ENCODE measurements around the gene TRIM65. TPM values are rescaled to one million over a fixed set of nuclear protein-coding genes. Genes with fewer than 3 reads are reported as not detected.
"Not testable (repeated sequence)": the region's sequence is repeated elsewhere in the genome, so short reads cannot be mapped to it uniquely, and the experiment has no call there.

TRIM65 gene
- total RNA-seq, 1 donor from 2014 or later = 14.7 TPM

DNA sequence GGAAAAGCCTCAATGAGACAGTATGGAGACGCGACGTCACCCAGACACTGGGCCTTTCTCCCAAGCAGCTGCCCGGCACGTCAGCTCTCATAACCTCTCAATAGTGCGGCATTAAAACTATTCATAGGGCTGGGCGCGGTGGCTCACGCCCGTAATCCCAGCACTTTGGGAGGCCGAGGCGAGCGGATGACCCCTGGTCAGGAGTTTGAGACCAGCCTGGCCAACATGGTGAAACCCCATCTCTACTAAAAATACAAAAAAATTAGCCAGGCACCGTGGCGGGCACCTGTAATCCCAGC is 45.1 kb downstream of the TRIM65 start:
- not testable (repeated sequence) for DNase-seq (ENCODE audit: low read depth)

DNA sequence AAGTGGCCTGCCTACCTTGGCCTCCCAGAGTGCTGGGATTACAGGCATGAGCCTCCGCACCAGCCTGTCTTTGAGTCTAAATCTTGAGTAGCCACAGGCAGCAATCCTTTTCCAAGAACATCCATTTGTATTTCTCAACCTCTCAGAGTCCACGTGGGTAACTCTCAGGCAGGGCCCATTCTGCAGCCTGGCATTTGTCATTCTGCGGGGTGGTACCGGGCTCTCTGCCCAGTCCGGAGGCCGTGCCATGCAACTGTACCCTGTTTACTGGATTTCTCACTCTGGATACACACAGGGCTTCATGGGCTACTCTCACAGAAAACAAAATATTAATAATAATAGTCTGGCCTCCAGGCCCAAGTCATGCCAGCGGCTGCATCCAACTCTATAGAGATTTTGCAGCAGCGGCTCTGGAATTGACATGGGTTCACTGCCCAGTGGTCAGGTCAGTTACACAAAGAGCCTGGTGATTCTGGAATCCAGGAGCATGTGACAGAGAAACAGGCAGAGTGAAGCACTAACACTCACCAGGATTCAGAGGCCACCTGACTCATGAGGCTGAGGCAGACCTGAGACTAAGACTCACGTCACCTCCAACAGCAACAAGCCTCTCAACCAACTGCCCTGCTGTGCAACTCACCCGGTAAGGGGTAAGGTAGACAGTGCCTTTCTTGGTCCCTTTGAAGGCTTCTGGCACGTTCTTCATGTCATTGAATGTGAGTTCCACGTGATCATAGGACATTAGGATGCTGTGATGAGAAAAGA is 45.6 kb downstream of the TRIM65 start:
- DNase-seq (ENCODE audit: low read depth) = no peak

DNA sequence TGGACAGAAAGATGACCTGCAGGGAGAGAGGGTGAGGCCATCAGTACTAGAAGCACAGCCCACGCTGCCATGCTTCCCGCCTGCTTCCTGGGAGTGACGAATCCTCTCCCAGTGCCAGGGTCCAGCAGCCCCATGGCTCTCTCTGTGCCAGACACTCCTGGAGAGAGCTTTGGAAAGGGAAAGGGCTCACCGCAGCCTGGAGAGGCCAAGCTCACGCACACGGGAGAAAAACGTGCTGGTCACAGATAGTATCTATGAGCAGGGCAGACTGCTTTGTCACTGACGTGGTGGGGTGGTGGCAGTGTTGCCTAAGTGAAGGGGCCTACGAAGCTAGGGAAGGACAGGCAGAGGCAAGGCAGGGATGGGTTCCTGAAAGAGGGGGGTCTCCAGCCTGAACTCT is 47.0 kb downstream of the TRIM65 start:
- DNase-seq (ENCODE audit: low read depth) = no peak

DNA sequence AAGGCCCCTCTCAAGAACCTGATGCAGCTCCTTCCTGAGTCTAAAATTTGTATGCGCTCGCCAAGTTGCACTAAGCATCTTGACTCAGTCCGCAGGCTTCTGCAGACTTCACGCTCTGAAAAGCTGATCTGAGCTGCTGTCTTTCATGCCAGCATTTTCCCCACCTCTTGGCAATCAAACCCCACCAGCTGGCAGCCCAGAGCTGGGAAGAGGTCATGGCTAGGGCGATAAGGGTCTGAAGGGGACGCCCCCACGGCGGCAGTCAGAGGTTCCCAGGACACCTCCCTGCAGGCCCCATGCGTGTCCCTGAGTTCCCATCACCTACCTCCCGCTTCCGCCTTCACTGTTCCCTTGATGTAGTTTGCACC is 47.5 kb downstream of the TRIM65 start:
- no peak for DNase-seq (ENCODE audit: low read depth)

DNA sequence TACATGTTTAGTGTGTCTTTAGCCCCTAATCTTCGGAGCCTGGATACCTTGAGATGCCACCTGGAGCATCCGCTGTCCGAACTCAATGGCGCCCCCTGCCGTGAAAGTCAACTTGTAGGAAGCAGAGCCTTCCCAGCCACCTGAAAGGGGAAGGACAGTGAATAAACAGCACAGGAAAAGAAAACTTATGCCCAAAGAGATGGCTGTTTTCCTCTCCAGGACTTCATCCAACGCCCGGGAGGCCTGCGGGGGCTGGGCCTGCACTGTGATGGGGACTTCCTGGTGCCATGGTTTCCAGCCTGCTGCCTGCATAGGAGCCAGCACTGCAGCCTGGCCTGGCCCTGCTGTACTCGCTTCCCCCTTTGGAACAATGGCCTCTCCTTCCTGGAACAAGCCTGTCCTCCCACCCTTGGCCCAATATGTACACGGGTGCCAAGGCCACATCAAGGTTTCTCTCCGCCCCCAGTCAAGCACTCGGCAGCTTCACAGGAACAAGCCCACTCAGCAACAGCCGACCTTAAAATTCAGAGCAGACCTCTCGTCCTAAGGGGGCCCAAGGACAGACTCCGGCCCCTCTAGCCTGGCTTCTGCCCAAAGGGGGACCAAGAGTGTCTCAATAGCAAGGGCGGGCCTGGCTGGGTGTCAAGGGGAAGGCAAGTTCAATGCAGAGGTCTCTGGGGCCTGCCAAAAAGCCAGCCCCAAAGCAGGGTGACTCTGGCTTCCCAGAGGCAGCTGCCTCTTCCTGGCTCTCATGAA is 48.0 kb downstream of the TRIM65 start:
- peak; percentile 40 for DNase-seq (ENCODE audit: low read depth)

DNA sequence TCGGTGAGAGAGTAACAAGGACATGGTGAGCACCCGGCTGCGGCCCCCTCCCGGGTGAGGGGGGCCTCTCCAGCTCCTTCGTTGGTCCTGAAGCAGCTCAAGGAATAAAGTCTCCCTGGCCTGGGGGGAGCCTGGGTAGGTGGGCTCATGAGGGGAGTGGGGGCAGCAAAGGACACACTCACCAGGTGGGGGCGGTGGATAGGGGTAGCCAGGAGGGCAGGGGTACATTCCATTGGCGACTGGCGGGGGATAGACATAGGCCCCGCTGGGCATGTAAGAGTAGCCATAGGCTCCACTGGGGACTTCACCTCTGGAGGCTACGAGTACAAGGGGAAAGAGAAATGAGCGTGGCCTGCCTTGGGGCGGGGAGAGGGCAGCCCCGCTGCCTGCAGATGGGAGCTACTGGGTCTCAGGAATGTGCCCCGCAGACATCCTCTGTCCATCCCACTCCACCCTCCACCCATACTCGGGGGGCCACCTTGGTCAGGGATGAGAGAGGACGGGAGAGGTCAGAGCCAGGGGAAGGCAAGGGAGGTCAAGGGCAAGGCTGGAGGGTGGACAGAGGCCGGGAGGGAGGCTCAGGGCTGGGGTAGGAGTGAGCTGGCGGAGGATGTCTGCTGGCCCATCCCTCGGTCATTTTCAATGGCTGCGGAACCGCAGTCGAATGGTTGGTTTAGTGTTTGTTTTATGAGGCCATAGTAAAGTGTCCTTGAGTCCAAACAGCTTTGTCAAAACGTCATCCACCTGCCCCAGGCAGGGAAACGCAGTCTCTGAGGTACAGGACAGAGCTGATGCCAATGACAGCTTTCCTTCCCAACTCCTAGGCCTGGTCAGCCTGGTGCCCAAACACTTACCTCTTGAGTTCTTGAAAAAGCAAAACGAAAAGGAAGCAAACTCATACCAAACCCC is 48.9 kb downstream of the TRIM65 start:
- DNase-seq (ENCODE audit: low read depth) = no peak

DNA sequence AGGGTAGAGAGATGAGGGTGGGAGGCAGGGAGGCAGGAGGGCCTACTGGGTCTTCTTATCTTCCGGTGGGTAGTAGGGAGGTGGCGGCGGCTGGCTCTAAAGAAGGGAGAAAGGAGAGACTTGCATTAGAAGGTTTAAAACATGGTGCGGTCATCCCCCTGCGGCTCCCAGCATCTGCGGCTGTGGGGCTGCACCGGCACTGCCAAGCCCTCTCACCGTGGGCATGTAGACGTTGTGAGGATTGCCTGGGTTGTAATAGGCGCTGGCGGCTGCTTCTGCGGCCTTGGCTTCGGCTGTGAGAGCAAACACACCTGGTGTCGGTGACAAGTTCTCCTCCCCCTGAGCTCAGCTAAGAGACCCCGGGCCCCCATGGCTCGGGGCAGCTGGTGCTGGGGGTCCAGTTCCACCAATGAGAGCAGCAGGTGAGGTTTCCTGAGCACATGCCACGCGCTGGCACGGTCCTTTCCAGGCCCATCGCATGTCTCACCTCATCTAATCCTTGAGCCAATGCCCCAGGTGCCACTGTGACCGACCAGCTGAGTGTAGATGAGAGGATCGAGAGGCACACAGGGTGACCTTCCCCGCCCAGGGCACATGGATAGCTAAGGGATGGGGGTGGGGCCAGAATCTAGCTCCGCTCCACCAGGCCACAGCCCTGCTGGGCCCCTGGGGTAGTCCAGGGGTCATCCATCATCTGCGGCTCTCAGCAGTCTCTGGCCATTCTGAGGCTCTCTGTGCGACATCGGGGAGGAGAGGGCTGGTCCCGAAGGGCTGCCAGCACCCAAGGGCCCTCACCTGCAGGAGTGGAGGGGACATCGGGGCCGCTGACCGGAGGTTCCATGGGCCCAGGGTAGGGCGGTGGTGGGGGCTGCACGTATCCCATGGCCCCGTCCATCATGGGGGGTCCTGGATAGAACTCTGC is 49.8 kb downstream of the TRIM65 start:
- DNase-seq (ENCODE audit: low read depth) = no peak

DNA sequence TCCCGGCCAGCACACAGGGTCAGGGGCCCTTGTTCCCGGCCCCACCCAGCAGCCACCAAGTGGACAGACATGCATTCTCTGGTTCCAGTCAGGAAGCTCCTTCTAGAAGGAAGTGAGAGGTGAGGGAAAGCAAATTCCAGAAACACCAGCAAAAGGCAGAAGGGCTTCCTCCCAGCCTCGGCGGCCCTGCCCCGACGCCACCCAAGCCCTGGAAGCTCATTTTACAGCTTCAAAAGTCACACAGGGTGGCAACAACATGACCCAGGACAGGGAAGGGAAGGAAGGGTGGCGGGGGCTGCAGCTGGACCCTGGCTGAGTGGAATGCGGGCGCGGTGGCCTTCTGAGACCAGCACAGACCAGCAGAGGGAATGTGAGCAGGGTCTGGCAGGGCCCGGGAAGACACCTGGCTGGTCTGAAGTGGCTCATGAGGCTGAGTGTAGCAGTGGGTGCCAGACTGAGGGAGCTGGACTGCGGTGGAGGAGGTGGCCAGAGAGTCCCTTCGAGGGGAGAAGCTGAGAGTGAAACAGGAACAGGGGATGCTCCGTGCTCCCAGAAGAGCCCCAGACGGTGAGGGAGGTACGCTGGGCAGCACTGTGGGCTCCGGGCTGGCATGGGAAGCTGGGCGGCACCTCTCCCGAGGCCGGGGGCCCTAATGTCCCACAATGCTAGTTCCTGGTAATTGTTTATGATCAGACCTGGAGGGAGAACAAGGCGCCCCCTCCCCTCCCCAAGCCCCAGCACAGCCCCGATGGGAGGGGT is 50.6 kb downstream of the TRIM65 start:
- no peak for DNase-seq (ENCODE audit: low read depth)

DNA sequence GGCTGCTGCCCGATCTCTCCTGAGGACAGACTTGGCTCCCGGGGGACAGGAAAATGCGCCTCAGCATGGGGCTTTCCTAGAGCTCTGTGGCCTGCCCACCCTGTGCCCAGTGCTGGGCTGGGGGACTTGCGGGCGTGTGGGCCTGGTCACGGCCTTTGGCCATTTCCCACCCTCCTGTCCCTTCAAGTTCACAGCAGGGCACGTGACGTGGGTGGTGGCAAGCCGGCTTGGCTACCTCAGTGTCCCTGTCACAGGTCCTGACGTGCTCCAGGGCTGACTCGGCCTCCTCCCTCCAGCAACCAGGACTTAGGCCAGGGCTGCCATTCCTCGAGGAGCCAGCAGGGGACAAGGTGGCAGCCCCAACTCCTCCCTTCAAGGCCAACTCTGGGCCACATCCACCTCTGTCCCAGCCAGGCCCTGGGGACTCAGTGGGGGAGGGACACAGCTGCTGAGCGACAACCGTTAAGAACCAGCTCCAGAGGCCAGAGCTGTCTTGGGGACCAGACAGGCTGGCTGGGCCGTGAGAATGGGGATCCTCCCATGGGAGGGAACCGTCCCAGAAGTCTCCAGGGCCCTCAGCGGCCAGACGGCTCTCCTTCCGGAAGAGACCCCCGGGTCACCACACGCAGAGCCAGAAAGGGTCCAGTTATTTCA is 51.6 kb downstream of the TRIM65 start:
- peak; percentile 58 for DNase-seq (ENCODE audit: low read depth)

DNA sequence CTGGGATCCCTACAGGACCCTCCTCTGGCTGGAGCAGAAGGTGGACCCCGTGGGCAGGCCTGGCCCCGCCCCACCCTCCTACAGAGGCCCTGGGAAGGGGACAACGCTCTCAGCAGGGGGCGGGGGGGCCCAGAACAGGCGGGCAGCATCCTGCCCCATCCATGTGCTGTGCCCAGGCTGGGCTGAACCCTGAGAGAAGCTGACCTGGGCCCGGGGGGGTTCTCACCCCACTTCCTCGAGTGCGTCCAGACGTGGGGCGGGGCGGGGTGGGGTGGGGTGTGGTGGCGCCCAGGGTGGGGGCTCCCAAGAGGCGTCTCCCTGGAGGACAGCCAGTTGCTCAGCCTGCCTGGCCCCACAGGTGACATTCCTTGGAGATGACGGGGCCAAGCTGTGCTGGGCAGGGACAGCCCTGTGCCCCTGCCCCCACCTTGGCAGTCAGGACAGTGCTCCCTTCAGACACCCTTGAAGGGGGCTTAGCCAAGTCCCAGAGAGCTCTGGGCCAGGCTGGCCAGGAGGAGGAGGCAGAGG is 52.2 kb downstream of the TRIM65 start:
- DNase-seq (ENCODE audit: low read depth) = peak; percentile 36

DNA sequence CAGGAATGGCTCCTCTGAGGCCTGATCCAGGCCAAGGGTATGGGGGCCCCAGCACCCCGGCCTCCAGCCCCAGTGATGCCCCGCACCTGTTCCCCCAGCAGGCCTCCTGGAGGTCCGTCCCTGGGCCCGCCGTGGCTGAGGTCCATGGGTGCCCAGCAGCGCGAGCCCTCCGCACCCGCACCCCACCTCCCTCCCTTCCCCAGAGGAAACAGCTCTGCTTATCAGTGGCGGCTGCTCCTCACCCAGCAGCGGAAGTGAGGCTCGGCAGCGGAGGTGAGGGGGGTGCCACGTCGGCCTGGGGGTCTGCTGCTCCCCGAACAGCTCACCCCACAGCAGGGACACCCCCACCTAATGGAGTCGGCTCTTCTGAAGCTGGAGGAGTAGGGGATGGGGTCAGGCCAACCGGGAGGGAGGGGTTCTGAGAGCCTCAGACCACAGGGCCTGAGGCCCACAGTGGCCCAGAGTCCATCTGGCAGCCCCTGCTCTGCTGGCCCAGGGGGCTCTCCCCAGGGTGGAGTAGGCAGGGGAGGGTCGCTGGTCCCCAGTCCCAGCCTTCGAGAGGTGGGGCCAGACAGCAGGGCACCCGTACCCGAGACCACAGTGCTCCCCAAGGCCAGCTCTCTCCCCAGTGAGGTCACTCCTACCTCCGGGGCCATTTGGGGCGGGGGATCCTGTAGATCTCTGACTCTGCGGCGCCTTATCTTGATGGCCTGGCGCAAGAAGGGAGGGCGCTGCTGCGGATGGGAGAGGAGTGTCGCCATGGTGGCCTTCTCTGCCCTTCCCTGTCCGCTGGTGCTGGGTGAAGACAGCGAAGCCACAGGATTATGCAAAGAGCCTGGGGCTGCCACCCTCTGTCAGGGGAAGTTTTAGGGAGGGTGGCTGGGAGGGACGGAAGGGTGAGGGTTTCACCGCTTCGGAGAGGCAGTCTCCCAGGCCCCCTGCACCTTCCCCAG is 52.9 kb downstream of the TRIM65 start, which contains the start of gene UNC13D:
UNC13D (minus strand) TSS at position 828 of the 953 bp plus-strand sequence; CDS start at position 761, 67 bp downstream.
- DNase-seq (ENCODE audit: low read depth) = no peak

DNA sequence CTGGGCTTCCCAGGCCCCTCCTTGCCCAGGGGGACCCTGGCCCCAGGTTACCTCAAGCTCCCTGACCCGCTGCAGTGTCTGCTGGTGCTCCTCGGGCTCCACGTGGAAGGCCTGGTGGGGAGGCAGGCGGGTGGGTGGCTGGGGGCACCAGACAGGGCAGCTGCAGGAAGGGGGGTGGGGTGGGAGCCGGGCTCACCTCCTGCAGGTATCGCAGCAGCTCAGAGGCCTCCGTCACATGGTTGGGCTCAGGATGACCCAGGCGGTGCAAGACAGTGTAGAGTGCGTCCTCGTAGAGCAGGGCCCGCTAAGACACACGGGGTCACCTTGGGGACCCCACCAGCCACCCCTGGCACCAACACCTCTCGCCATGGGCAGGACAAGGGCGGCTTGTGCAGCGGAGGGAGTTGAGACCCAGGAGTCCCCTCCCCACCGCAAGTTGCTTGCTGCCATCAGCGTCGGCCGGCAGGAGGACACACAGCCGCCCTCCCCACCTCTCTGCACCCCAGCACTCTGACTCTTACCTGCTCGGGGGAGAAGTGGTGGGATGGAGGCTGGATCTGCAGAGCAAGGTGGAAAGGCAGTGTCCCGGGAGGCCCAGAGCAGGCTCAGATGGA is 53.7 kb downstream of the TRIM65 start:
- no peak for DNase-seq (ENCODE audit: low read depth)

DNA sequence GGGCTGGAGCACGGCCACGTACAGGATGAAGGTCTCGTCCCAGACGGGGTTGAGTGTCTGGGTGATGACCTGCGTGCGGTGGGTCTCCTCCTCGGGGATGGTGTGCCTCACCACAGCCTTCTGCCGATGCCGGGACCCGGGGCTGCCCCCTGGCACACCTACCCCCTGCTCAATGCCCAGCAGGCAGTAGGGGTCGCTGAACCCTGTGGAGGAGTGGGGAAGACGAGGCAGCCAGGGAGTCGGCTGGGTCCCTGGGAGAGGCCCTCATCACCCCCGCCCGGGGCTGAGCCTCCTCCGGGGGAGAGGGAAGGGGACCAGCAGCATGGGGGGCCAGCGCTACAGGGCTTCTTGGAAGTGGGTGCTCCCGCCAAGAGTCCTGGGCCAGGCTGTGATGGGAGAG is 54.3 kb downstream of the TRIM65 start:
- no peak for DNase-seq (ENCODE audit: low read depth)

DNA sequence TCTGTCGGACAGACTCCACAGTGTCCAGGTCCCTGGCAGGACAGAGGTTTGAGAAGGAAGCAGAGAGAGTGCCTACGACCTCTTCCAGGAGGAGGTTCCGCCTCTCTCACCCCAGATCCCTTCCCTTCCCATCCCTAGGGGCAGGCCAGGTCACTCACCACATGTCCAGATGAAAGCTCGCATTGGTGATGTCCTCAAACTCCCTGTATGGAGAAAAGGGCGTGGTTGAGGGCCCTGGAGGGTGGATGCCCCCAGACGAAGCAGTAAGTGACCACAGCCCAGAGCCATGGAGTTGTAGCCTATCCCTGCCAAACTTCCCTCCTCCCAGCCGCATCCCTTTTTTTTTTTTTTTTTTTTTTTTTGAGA is 56.0 kb downstream of the TRIM65 start:
- no peak for DNase-seq (ENCODE audit: low read depth)

DNA sequence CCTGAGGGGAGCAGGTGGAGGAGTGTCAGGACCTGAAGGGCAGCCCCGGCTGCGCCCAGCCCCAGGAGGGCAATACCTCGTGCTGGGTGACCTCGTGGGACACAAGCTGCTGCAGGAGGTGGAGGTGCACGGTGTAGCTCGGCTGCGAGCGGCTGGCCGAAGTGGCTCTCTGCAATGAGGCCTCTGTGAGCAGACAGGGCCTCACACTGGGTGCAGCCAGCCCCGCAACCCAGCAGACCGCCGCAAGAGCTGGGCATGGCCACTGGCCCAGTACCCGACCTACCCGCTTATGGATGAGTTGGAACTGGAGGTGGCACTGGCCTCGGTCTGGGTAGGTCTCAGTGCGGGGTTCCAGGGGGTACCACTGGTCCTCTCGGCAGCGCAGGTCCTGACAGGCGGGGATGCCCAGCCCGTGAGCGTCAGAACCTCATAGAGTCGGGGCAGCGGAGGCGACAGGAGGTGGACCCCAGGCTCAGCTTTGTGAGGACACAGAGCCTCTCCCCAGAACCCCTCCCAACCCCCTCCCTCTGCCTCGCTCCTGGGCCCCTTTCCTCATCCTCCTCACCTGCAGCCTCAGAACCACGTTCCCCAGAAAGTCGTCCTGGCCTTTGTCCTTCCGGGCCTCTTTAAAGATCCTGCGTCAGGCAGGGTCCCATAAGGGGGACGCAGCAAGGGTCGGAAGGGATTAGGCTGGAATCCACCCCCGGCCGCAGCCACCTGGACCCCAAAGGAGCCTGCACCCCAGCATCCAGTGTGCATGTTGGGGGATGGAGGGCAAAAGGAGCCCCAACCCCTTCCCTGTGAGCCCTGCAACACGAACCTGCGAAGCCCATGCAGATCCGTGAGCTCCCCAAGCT is 56.6 kb downstream of the TRIM65 start:
- no peak for DNase-seq (ENCODE audit: low read depth)

Measured in renal cortical epithelial cell (primary cell).